LNCAP (cell line): ENCODE data around the gene IFRD2.

Experiments used
- TF ChIP-seq, protein P1 (sequence below): fragments of 450-650 bp; IDR thresholded peaks from 2 replicates; pipeline ENCODE4 v1.5.1; 2017; ENCODE audit warnings: mild to moderate bottlenecking

The IFRD2 gene

DNA sequence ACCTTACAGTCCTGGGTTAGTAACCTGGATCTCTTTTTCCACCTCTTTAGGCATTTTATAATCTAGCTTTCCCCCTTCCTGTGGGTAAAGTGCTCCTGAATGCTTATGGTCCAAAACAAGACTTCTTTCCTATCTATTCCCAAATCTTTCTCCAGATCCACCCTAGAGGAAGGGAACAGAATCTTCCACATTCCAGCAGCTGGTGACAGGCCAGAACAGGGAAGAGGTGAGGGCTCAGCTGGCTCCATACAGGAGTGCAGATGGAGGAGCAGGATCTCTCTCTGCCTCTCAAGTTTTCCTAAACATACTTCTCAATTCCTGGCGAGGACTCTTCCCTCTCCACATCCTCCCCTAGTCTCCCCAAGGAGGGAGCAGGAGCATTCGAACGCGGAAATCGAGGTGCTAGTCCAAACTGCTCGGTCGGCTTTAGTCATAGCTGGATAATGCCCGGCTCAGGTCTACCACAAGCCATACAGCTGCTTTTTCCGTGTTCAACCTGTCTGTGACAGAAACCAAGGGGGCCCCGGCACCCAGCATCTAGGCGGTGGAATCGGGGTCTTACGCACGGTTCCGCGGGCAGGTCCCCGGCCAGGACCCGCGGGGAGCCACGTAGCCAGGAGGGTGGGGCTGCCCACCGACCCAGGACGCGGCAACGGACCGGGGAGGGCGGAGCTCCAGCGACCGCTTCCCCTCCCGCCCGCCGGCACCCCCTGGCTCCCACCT, 44.4 kb upstream of the IFRD2 start:
- TF ChIP-seq, protein P1, sequence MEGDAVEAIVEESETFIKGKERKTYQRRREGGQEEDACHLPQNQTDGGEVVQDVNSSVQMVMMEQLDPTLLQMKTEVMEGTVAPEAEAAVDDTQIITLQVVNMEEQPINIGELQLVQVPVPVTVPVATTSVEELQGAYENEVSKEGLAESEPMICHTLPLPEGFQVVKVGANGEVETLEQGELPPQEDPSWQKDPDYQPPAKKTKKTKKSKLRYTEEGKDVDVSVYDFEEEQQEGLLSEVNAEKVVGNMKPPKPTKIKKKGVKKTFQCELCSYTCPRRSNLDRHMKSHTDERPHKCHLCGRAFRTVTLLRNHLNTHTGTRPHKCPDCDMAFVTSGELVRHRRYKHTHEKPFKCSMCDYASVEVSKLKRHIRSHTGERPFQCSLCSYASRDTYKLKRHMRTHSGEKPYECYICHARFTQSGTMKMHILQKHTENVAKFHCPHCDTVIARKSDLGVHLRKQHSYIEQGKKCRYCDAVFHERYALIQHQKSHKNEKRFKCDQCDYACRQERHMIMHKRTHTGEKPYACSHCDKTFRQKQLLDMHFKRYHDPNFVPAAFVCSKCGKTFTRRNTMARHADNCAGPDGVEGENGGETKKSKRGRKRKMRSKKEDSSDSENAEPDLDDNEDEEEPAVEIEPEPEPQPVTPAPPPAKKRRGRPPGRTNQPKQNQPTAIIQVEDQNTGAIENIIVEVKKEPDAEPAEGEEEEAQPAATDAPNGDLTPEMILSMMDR = no peak; the same call in 1 of the 2 replicates

DNA sequence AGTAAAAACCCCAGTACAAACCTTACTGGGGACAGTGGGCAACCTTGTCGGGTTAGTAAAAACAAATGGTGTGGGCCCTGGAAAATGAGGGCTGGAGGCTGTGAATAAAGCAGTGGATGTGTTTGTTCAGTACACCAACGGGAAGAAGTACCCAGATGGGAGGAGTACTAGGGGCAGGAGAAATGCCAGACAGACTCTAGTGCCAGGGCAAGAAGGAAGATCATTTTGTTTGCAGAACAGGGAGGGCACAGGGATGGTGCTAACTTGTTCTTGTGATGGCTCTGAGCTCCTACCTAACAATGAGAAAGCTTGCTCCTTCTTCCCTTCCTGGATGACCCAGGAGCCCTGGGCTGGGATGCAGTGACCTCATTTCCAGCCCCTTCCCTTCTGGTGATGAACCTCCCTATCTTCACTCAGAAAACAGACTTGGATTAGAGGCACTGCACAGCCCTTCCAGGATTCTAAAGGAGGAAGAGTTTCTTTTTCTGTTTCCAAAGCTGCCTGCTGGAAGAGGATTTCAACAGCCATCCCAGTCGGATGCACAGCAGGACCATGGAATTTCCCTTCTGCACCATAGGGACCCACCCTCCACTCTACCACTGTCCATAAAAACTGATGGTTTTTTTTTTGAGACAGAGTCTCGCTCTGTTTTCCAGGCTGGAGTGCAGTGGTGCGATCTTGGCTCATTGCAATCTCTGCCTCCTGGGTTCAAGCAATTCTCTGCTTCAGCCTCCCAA, 42.3 kb upstream of the IFRD2 start:
- TF ChIP-seq, protein P1 = no peak

DNA sequence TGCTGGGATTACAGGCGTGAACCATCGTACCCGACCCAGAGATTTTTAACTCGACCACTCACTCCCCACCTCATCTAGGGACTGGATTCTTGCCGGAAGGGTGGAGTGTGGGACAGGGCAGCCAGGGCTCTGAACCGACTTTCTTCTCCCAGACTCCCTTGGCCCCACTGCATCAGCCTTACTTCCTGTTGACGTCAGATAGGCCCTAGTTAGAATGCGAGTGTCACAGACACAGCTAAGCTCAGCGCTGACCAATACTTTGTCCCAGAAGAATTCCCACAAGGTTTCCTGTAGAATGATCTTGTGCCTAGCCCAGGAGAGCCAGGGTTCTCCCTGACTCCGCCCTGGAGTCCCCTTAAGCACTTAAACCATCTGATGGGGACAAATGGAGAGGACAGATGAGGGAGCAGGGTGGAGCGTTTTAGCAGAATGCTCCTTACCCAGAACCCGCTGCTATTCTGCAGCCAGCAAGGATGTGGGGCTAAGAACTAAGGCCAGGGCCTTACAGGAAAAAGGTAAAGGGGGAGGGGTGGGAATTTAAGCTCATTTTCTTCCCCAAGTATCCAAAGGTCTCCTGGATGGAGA, 41.6 kb upstream of the IFRD2 start:
- TF ChIP-seq, protein P1 = no peak

DNA sequence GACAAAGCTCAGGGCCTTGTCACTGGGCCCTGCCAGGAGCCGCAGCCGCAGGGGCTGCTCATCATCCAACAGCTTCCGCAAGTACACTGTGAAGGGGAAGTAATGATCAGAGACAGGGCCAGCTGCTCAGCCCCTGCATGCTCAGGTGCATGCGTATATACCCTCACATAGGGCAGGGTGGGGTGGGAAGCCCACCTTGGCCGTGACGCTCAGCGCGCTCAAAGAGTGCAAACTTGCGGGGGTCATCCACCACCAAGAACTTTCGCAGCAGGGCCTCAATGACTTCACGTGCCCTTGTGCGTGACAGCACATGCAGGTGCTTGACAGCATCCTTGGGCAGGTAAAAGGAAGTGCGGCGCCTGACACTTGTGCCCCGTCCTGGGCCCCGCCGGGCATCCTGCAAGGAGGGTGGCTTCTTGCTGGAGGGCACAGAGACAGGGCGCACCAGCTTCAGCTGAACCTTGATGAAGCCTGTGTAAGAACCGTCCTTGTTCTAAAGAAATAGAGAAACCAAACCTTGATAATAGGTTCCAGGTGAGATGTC, 39.2 kb upstream of the IFRD2 start:
- TF ChIP-seq, protein P1 = no peak

DNA sequence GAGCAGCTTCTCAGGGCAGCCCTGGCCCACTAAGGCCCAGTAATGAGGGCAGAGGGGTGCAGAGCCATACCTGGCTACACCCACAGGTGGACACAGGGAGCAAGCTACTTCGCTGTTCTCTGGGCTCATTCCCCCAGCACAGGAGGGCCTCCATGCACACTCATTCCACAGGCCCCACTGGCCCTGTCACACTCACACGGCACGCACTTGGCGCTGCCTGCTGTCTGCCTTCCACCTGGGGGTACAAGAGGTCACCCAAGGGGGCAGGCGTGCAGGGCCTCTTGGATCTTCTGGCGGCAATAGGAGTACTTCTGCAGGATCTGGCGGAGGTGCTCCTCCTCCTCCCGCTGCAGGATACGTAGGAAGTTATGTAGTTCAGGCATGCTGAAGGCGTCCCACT, 38.1 kb upstream of the IFRD2 start:
- TF ChIP-seq, protein P1 = no peak

DNA sequence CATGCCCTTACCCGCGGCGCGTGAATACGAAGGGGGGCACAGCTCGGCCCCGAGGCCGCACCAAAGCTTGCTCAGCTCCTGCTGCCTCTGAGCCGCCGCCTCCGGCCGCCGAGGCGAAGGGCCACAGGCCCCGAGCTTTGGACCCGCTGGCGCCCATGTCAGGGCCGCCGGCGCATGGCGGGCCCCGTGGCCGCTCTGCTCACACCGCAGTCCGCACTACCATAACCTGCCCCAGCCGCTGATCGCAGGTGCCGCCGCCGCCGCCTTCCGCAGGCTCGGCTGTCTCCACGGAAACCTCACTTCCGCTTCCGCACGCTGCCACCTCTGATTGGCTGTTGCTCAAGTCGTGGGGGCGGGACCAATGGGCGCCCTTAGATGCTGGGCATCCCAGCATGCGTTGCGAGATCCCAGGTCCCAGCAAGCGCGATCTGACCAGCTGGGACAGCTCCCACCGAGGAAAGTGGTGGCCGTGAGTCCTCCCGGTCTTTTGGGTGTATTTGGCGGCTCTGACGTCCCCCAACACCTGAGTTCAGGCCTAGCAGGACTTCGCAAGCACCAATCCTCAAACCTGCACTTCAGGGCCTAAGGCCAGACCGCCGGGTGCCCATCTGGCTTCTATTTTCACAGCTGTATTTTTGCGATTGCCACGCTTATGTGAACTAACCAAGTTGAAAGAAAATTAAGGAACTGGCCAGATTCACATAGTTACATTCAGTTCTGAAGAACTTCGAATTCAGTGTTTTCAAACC, 35.9 kb upstream of the IFRD2 start, which contains the start of gene TUSC2:
TUSC2 (minus strand) TSS at position 281 of the 749 bp plus-strand sequence; CDS start at position 157, 124 bp downstream.
- TF ChIP-seq, protein P1 = no peak

DNA sequence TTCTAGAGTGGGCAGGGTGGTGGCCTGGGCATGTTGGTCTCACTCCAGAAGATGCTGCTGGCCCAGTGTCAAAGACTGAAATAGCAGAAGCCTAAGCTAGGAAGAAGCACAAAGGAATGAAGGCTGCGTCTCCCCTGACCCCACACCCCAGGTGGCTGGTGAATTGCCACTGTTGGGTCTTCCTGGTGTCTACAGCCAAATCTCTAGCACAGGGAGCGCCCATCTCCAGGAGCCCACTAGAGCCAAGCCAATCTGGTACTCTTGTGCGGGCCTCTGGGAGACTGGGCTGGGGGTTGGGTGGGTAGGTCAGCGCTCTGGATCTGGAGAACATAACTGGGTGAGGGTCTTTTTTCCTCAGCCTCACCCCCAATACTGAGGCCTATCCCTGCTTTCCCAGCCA, 34.9 kb upstream of the IFRD2 start:
- TF ChIP-seq, protein P1 = no peak
